Memory B cell (primary cell): Measurements from ENCODE around the gene RRP1B.

Source experiments
- ATAC-seq: fragments of 150-1000 bp; cut with Tn5 transposase; 2 replicates; pipeline ENCODE4 v1.10.0; 2021; ENCODE audit warnings: low read depth, mild to moderate bottlenecking, moderate library complexity
- DNase-seq, 2 donors: peaks; one replicate each; pipeline ENCODE4 v3.0.0; 2022; ENCODE audit warnings: low spot score in 2 of 2
- H3K27ac Mint-ChIP-seq: one replicate; pipeline ENCODE4 v1.8.0; 2022; ENCODE audit warnings: mild to moderate bottlenecking, moderate library complexity, mixed read lengths
- H3K27me3 Mint-ChIP-seq: one replicate; pipeline ENCODE4 v1.8.0; 2022; ENCODE audit warnings: mixed read lengths
- H3K36me3 Mint-ChIP-seq: one replicate; pipeline ENCODE4 v1.8.0; 2022; ENCODE audit warnings: mild to moderate bottlenecking, mixed read lengths
- H3K4me1 Mint-ChIP-seq: one replicate; pipeline ENCODE4 v1.8.0; 2022; ENCODE audit warnings: mixed read lengths
- H3K4me3 Mint-ChIP-seq: one replicate; pipeline ENCODE4 v1.8.0; 2022; ENCODE audit warnings: mild to moderate bottlenecking, moderate library complexity, mixed read lengths
- H3K9me3 Mint-ChIP-seq: one replicate; pipeline ENCODE4 v1.8.0; 2022; ENCODE audit warnings: mixed read lengths

RRP1B gene

GRCh38 chr21:43726686-43727518 is 67.5 kb downstream of the RRP1B start:
- DNase-seq (no peak), ATAC-seq (no peak)
- H3K4me1 Mint-ChIP-seq, result peaks cover 44% of the 10 kb centered on the region
- peak overlapping the region; percentile 90 for H3K27ac Mint-ChIP-seq
- no peaks in the 10 kb centered on the region for H3K27me3 Mint-ChIP-seq
- no peaks in the 10 kb centered on the region for H3K36me3 Mint-ChIP-seq
- H3K9me3 Mint-ChIP-seq, result no peaks in the 10 kb centered on the region
- peak overlapping the region; percentile 88 for H3K4me3 Mint-ChIP-seq

GRCh38 chr21:43727519-43728153 is 68.3 kb downstream of the RRP1B start:
- H3K27me3 Mint-ChIP-seq, result no peaks in the 10 kb centered on the region
- H3K36me3 Mint-ChIP-seq, result no peaks in the 10 kb centered on the region
- DNase-seq (no peak), ATAC-seq (no peak)
- H3K4me3 Mint-ChIP-seq, result peak overlapping the region; percentile 88
- peaks cover 41% of the 10 kb centered on the region for H3K4me1 Mint-ChIP-seq
- no peaks in the 10 kb centered on the region for H3K9me3 Mint-ChIP-seq
- H3K27ac Mint-ChIP-seq, result peak overlapping the region; percentile 90

- ATAC-seq, result no peak
- Mint-ChIP-seq H3K27ac (peak overlapping the region; percentile 90), H3K9me3 (no peaks in the 10 kb centered on the region), H3K4me1 (peaks cover 41% of the 10 kb centered on the region), H3K36me3 (no peaks in the 10 kb centered on the region), H3K4me3 (peak overlapping the region; percentile 88), H3K27me3 (no peaks in the 10 kb centered on the region)
- DNase-seq, result no peak
Observed at GRCh38 chr21:43728154-43728466, 68.8 kb downstream of the RRP1B start.

GRCh38 chr21:43728467-43729390 is 69.4 kb downstream of the RRP1B start:
- H3K9me3 Mint-ChIP-seq, result no peaks in the 10 kb centered on the region
- peaks cover 45% of the 10 kb centered on the region for H3K4me1 Mint-ChIP-seq
- H3K27me3 Mint-ChIP-seq, result no peaks in the 10 kb centered on the region
- H3K4me3 Mint-ChIP-seq, result peak overlapping the region; percentile 88
- no peaks in the 10 kb centered on the region for H3K36me3 Mint-ChIP-seq
- peak; percentile 66 for ATAC-seq
- H3K27ac Mint-ChIP-seq, result peak overlapping the region; percentile 90
- DNase-seq, result peak; percentile 44 to 68

GRCh38 chr21:43731476-43731875 is 72.1 kb downstream of the RRP1B start:
- peaks cover 36% of the 10 kb centered on the region for H3K4me1 Mint-ChIP-seq
- H3K9me3 Mint-ChIP-seq, result no peaks in the 10 kb centered on the region
- H3K27ac Mint-ChIP-seq, result no peak overlapping the region
- no peaks in the 10 kb centered on the region for H3K27me3 Mint-ChIP-seq
- no peak overlapping the region for H3K4me3 Mint-ChIP-seq
- no peaks in the 10 kb centered on the region for H3K36me3 Mint-ChIP-seq
- ATAC-seq, result no peak
- no peak for DNase-seq

GRCh38 chr21:43731891-43732711 is 72.7 kb downstream of the RRP1B start:
- ATAC-seq (no peak), DNase-seq (no peak)
- Mint-ChIP-seq H3K4me1 (peaks cover 31% of the 10 kb centered on the region), H3K9me3 (no peaks in the 10 kb centered on the region), H3K36me3 (no peaks in the 10 kb centered on the region), H3K27ac (no peak overlapping the region), H3K4me3 (no peak overlapping the region), H3K27me3 (no peaks in the 10 kb centered on the region)

- no peak overlapping the region for H3K27ac Mint-ChIP-seq
- peaks cover 2% of the 10 kb centered on the region for H3K36me3 Mint-ChIP-seq
- ATAC-seq, result no peak
- no peak for DNase-seq
- no peaks in the 10 kb centered on the region for H3K9me3 Mint-ChIP-seq
- no peaks in the 10 kb centered on the region for H3K27me3 Mint-ChIP-seq
- H3K4me1 Mint-ChIP-seq, result peaks cover 23% of the 10 kb centered on the region
- no peak overlapping the region for H3K4me3 Mint-ChIP-seq
Observed at GRCh38 chr21:43733060-43733459, 73.7 kb downstream of the RRP1B start.

- H3K4me3 Mint-ChIP-seq, result no peak overlapping the region
- no peak overlapping the region for H3K27ac Mint-ChIP-seq
- no peaks in the 10 kb centered on the region for H3K9me3 Mint-ChIP-seq
- H3K4me1 Mint-ChIP-seq, result peaks cover 18% of the 10 kb centered on the region
- DNase-seq, result no peak
- H3K36me3 Mint-ChIP-seq, result peaks cover 2% of the 10 kb centered on the region
- H3K27me3 Mint-ChIP-seq, result no peaks in the 10 kb centered on the region
- no peak for ATAC-seq
Observed at GRCh38 chr21:43733529-43734071, 74.2 kb downstream of the RRP1B start.

- Mint-ChIP-seq H3K4me3 (no peak overlapping the region), H3K4me1 (peaks cover 13% of the 10 kb centered on the region), H3K36me3 (peaks cover 2% of the 10 kb centered on the region), H3K27ac (no peak overlapping the region), H3K9me3 (no peaks in the 10 kb centered on the region), H3K27me3 (no peaks in the 10 kb centered on the region)
- DNase-seq (no peak), ATAC-seq (no peak)
Observed at GRCh38 chr21:43734131-43734927, 75.0 kb downstream of the RRP1B start.

- DNase-seq, result no peak
- H3K4me3 Mint-ChIP-seq, result no peak overlapping the region
- ATAC-seq, result no peak
- H3K9me3 Mint-ChIP-seq, result no peaks in the 10 kb centered on the region
- H3K36me3 Mint-ChIP-seq, result peaks cover 2% of the 10 kb centered on the region
- no peak overlapping the region for H3K27ac Mint-ChIP-seq
- H3K27me3 Mint-ChIP-seq, result no peaks in the 10 kb centered on the region
- H3K4me1 Mint-ChIP-seq, result peaks cover 13% of the 10 kb centered on the region
Observed at GRCh38 chr21:43734928-43735229, 75.5 kb downstream of the RRP1B start.

GRCh38 chr21:43735236-43736091 is 76.1 kb downstream of the RRP1B start:
- no peak for ATAC-seq
- H3K9me3 Mint-ChIP-seq, result no peaks in the 10 kb centered on the region
- no peak overlapping the region for H3K27ac Mint-ChIP-seq
- peaks cover 13% of the 10 kb centered on the region for H3K4me1 Mint-ChIP-seq
- no peak overlapping the region for H3K4me3 Mint-ChIP-seq
- peaks cover 2% of the 10 kb centered on the region for H3K36me3 Mint-ChIP-seq
- no peaks in the 10 kb centered on the region for H3K27me3 Mint-ChIP-seq
- no peak for DNase-seq

GRCh38 chr21:43736224-43736883 is 77.0 kb downstream of the RRP1B start:
- Mint-ChIP-seq H3K4me3 (no peak overlapping the region), H3K36me3 (peaks cover 4% of the 10 kb centered on the region), H3K4me1 (peaks cover 17% of the 10 kb centered on the region), H3K27ac (no peak overlapping the region), H3K27me3 (no peaks in the 10 kb centered on the region), H3K9me3 (no peaks in the 10 kb centered on the region)
- ATAC-seq (no peak), DNase-seq (no peak)
